ENCODE results near the gene SUN3. TPM values are rescaled to one million over a fixed set of nuclear protein-coding genes. Genes with fewer than 3 reads are reported as not detected.

The SUN3 gene
- total RNA-seq, 1 experiment from 2014 or later: not detected

DNA sequence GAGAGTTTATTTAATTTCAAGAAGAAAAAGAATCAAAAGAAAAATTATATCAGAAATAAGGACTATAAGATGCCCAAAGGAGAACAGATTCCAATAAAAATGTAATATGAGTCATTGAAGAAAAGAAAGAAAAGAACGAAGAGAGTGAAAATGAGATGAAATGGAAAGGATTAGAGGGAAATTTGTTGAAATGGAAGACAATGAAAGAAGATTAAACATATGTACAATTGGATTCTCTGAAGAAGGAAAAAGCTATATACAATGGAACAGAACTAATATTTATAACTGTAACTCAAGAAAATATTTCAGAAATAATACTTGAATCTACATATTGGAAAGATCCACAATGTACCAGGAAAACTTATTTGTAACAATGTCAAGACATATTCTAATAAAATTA lies 35.1 kb upstream of the SUN3 start:
- H3K4me3 Mint-ChIP-seq: no peak overlapping the region
- WGBS (ENCODE audit: extremely low coverage, insufficient read length, low lambda C conversion rate): 100% methylated on average over 1 of the region's 1 CpG
- H3K27ac Mint-ChIP-seq: no peak overlapping the region
- peaks cover 4% of the 10 kb centered on the region in 2 experiments; a peak in 3 of 5 replicates for H3K9me3 Mint-ChIP-seq
- H3K79me2 ChIP-seq (ENCODE audit: insufficient read depth, low read length): no peaks in the 10 kb centered on the region
- no peak overlapping the region for H2BK12ac ChIP-seq (ENCODE audit: insufficient read length, low read depth, low read length)
- H4K5ac ChIP-seq (ENCODE audit: insufficient read length, low read depth, low read length): no peak overlapping the region
- H3K9me3 ChIP-seq (ENCODE audit: control insufficient read depth, low read depth, low read length): no peaks in the 10 kb centered on the region
- H3K79me1 ChIP-seq (ENCODE audit: insufficient read depth, low read depth, low read length, poor library complexity, severe bottlenecking): no peaks in the 10 kb centered on the region
- H3K56ac ChIP-seq (ENCODE audit: insufficient read length, low read depth, low read length): no peak overlapping the region
- no peak overlapping the region for H2BK5ac ChIP-seq (ENCODE audit: insufficient read length, low read length)
- H2BK120ac ChIP-seq (ENCODE audit: low read depth, low read length, poor library complexity, severe bottlenecking): no peak overlapping the region
- peaks cover 0 to 8% (median 0%) of the 10 kb centered on the region in 3 experiments; a peak in 1 of 7 replicates for H3K36me3 Mint-ChIP-seq (ENCODE audit: insufficient read depth in 1 of 3, low read depth in 3 of 3)
- H3K18ac ChIP-seq (ENCODE audit: insufficient read length, low read depth, low read length): no peak overlapping the region
- H3K27me3 ChIP-seq (ENCODE audit: insufficient read depth, low read length): no peaks in the 10 kb centered on the region; the same call in 1 of the 2 replicates
- H4K8ac ChIP-seq (replicated peaks; ENCODE audit: insufficient read length, low read depth, low read length): no peak overlapping the region
- H4K91ac ChIP-seq (ENCODE audit: insufficient read length, low read depth, low read length): no peak overlapping the region
- no peaks in the 10 kb centered on the region for H4K20me1 ChIP-seq (ENCODE audit: control insufficient read depth, insufficient read depth, insufficient read length)
- no peaks in the 10 kb centered on the region for H3K4me1 ChIP-seq (ENCODE audit: insufficient read depth, low read length)
- H2BK15ac ChIP-seq (ENCODE audit: low read depth, low read length): no peak overlapping the region
- H3K14ac ChIP-seq (ENCODE audit: insufficient read depth, low read length): no peak overlapping the region
- H3K23me2 ChIP-seq (ENCODE audit: insufficient read length, low read depth, low read length, poor library complexity, severe bottlenecking): no peaks in the 10 kb centered on the region
- H2AFZ ChIP-seq (ENCODE audit: low read length): no peak overlapping the region
- no peak overlapping the region for H2BK20ac ChIP-seq (ENCODE audit: low read depth, low read length, poor library complexity, severe bottlenecking)
- no peaks in the 10 kb centered on the region for H3K27me3 Mint-ChIP-seq (ENCODE audit: low read depth)
- no peak overlapping the region for H3T11ph ChIP-seq (ENCODE audit: low read length)
- no peak for DNase-seq
- TF ChIP-seq, protein P1, sequence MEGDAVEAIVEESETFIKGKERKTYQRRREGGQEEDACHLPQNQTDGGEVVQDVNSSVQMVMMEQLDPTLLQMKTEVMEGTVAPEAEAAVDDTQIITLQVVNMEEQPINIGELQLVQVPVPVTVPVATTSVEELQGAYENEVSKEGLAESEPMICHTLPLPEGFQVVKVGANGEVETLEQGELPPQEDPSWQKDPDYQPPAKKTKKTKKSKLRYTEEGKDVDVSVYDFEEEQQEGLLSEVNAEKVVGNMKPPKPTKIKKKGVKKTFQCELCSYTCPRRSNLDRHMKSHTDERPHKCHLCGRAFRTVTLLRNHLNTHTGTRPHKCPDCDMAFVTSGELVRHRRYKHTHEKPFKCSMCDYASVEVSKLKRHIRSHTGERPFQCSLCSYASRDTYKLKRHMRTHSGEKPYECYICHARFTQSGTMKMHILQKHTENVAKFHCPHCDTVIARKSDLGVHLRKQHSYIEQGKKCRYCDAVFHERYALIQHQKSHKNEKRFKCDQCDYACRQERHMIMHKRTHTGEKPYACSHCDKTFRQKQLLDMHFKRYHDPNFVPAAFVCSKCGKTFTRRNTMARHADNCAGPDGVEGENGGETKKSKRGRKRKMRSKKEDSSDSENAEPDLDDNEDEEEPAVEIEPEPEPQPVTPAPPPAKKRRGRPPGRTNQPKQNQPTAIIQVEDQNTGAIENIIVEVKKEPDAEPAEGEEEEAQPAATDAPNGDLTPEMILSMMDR (conservative IDR thresholded peaks at IDR 0.05): no peak
- no peak overlapping the region for H3K27ac ChIP-seq (ENCODE audit: insufficient read length, low read depth, low read length)
- H2AK5ac ChIP-seq (ENCODE audit: insufficient read length, low read length): no peak overlapping the region
- no peaks in the 10 kb centered on the region for H3K4me1 Mint-ChIP-seq
- H3K9ac ChIP-seq (ENCODE audit: extremely low read depth, insufficient read length, low read length): no peak overlapping the region
- H3K4me2 ChIP-seq (ENCODE audit: insufficient read depth, insufficient read length, low read length): no peak overlapping the region
- H3K4ac ChIP-seq (ENCODE audit: low read depth, low read length): no peak overlapping the region
- H3K23ac ChIP-seq (ENCODE audit: insufficient read length, low read depth, low read length): no peak overlapping the region
